ENCODE data around the gene STXBP5. TPM values are rescaled to one million over a fixed set of nuclear protein-coding genes. Genes with fewer than 3 reads are reported as not detected.
A peak's percentile ranks its signal among the peaks of the same experiment; 100 is the strongest.

Gene STXBP5
- total RNA-seq, 2 donors from 2014 or later = 34.4 to 59.9 TPM

DNA sequence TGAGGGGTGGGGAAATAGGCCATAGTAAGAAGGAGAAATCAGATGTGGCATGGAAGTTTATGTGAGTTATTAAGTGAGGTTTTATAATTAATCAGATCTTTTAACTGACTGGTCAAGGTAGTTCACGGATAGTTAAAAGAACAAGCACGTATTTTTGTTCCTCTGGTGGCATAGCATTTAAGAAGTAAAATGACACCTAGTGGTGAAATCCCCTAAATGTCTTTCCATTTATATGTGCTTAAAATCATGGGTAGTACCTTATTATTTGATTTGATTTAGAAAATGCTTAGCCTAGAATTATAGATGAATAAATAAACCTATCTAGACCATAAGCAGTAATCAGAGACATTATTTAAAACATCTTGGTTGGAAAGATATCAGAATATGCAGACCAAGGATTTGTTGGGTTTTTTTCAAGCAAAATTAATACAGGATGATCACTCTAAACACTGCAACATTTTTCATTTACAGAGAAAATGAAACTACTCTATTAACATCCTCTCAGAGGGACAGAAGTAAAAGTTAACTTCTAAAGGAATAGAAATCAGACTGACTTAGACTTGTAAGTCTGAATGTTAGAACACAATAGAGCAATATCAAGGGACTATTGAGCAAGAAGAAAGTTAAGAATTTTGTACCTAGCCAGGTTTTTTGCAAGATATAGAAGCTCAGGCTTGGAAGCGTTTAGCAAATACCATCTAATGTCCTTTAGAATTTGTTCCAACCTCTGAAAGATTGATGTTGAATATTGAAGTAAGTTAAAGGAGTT lies 81.1 kb downstream of the STXBP5 start:
- Histone ChIP-seq H3K27ac (no peak overlapping the region), H3K4me1 (replicated peaks) (no peaks in the 10 kb centered on the region), H3K4me3 (no peak overlapping the region), H3K27me3 (replicated peaks; ENCODE audit: insufficient read depth) (no peaks in the 10 kb centered on the region), H3K9me3 (no peaks in the 10 kb centered on the region), H3K36me3 (no peaks in the 10 kb centered on the region)
- peak in 3 of 4 experiments; percentile 56 to 66 (median 56) for TF ChIP-seq CTCF (IDR thresholded peaks at IDR 0.05)
- TF ChIP-seq POLR2A (IDR thresholded peaks at IDR 0.05) = no peak
- WGBS = 26% methylated on average over 3 of the region's 3 CpGs
- no peak for DNase-seq (ENCODE audit: low spot score)
- intact Hi-C loops (cut with DNase I) = loop anchor here (2.0 to 10.0 kb wide), 2 partner anchors 80 to 428 kb away; partner anchors contain the start of gene STXBP5

GRCh38 chr6:147287869-147288271 lies 83.7 kb downstream of the STXBP5 start:
- no peak for TF ChIP-seq POLR2A (IDR thresholded peaks at IDR 0.05)
- TF ChIP-seq CTCF (IDR thresholded peaks at IDR 0.05) = no peak
- no peak for TF ChIP-seq POLR2AphosphoS5 (IDR thresholded peaks at IDR 0.05)
- intact Hi-C loops (cut with DNase I) = loop anchor here (10.0 kb wide), 1 partner anchor 83 kb away; the partner anchor contains the start of gene STXBP5
- no peaks in the 10 kb centered on the region for H3K36me3 ChIP-seq
- no peak overlapping the region for H3K27ac ChIP-seq
- no peak for DNase-seq (ENCODE audit: low spot score)
- 71% methylated on average over 3 of the region's 3 CpGs for WGBS
- no peaks in the 10 kb centered on the region for H3K27me3 ChIP-seq (replicated peaks; ENCODE audit: insufficient read depth)
- no peak overlapping the region for H3K4me3 ChIP-seq
- no peaks in the 10 kb centered on the region for H3K9me3 ChIP-seq
- no peaks in the 10 kb centered on the region for H3K4me1 ChIP-seq (replicated peaks)

- no peaks in the 10 kb centered on the region for H3K36me3 ChIP-seq
- intact Hi-C loops (cut with DNase I) = no loop called here
- no peaks in the 10 kb centered on the region for H3K9me3 ChIP-seq
- no peak for TF ChIP-seq CTCF (IDR thresholded peaks at IDR 0.05)
- no peak for TF ChIP-seq POLR2AphosphoS5 (IDR thresholded peaks at IDR 0.05)
- no peak for TF ChIP-seq POLR2A (IDR thresholded peaks at IDR 0.05)
- H3K27me3 ChIP-seq (replicated peaks; ENCODE audit: insufficient read depth) = no peaks in the 10 kb centered on the region
- no peaks in the 10 kb centered on the region for H3K4me1 ChIP-seq (replicated peaks)
- no peak overlapping the region for H3K4me3 ChIP-seq
- H3K27ac ChIP-seq = no peak overlapping the region
- DNase-seq (ENCODE audit: low spot score) = no peak
- 98% methylated on average over 2 of the region's 2 CpGs for WGBS
Observed at GRCh38 chr6:147297124-147297523, 92.9 kb downstream of the STXBP5 start.

GRCh38 chr6:147297663-147298316 lies 93.6 kb downstream of the STXBP5 start:
- Histone ChIP-seq H3K9me3 (no peaks in the 10 kb centered on the region), H3K4me3 (no peak overlapping the region), H3K27ac (no peak overlapping the region), H3K36me3 (no peaks in the 10 kb centered on the region), H3K27me3 (replicated peaks; ENCODE audit: insufficient read depth) (no peaks in the 10 kb centered on the region), H3K4me1 (replicated peaks) (no peaks in the 10 kb centered on the region)
- no peak for TF ChIP-seq CTCF (IDR thresholded peaks at IDR 0.05)
- TF ChIP-seq POLR2AphosphoS5 (IDR thresholded peaks at IDR 0.05) = no peak
- no peak for TF ChIP-seq POLR2A (IDR thresholded peaks at IDR 0.05)
- intact Hi-C loops (cut with DNase I) = no loop called here
- no peak for DNase-seq (ENCODE audit: low spot score)
- WGBS = 98% methylated on average over 3 of the region's 3 CpGs
